ENCODE measurements around the gene SIAH3. TPM values are rescaled to one million over a fixed set of nuclear protein-coding genes. Genes with fewer than 3 reads are reported as not detected.

SIAH3 gene
- total RNA-seq, 1 donor: not detected

- Histone ChIP-seq H3K4me1 (ENCODE audit: insufficient read depth, low read length) (no peaks in the 10 kb centered on the region), H3K4me2 (ENCODE audit: insufficient read depth, low read length) (no peak overlapping the region), H3K4me3 (ENCODE audit: insufficient read depth, low read length) (no peak overlapping the region), H2AFZ (ENCODE audit: low read length) (no peak overlapping the region), H3K27ac (ENCODE audit: low read depth, low read length) (no peak overlapping the region), H3K79me2 (ENCODE audit: insufficient read depth, low read length) (no peaks in the 10 kb centered on the region), H3K27me3 (ENCODE audit: insufficient read depth, low read length) (peaks cover 19% of the 10 kb centered on the region), H3K9me3 (ENCODE audit: low read depth, low read length) (no peaks in the 10 kb centered on the region), H4K20me1 (ENCODE audit: insufficient read depth, low read length) (no peaks in the 10 kb centered on the region), H3K36me3 (ENCODE audit: insufficient read depth, low read length) (no peaks in the 10 kb centered on the region)
- no peak for TF ChIP-seq CTCF (IDR thresholded peaks at IDR 0.05; ENCODE audit: extremely low read depth, low read depth, low read length)
- no peak for DNase-seq (ENCODE audit: insufficient read length, low spot score, missing footprints)
Observed at GRCh38 chr13:45792827-45793303, 58.7 kb downstream of the SIAH3 start.

GRCh38 chr13:45788011-45788410 lies 63.5 kb downstream of the SIAH3 start:
- no peaks in the 10 kb centered on the region for H3K36me3 ChIP-seq (ENCODE audit: insufficient read depth, low read length)
- H3K9me3 ChIP-seq (ENCODE audit: low read depth, low read length): no peaks in the 10 kb centered on the region
- no peak overlapping the region for H3K4me2 ChIP-seq (ENCODE audit: insufficient read depth, low read length)
- no peak overlapping the region for H3K27ac ChIP-seq (ENCODE audit: low read depth, low read length)
- no peak for TF ChIP-seq CTCF (IDR thresholded peaks at IDR 0.05; ENCODE audit: extremely low read depth, low read depth, low read length)
- no peaks in the 10 kb centered on the region for H3K79me2 ChIP-seq (ENCODE audit: insufficient read depth, low read length)
- H4K20me1 ChIP-seq (ENCODE audit: insufficient read depth, low read length): no peaks in the 10 kb centered on the region
- no peak for DNase-seq (ENCODE audit: insufficient read length, low spot score, missing footprints)
- H3K4me3 ChIP-seq (ENCODE audit: insufficient read depth, low read length): no peak overlapping the region
- peaks cover 24% of the 10 kb centered on the region for H3K27me3 ChIP-seq (ENCODE audit: insufficient read depth, low read length)
- no peak overlapping the region for H2AFZ ChIP-seq (ENCODE audit: low read length)
- H3K4me1 ChIP-seq (ENCODE audit: insufficient read depth, low read length): no peaks in the 10 kb centered on the region

- no peaks in the 10 kb centered on the region for H3K4me1 ChIP-seq (ENCODE audit: insufficient read depth, low read length)
- no peak for TF ChIP-seq CTCF (IDR thresholded peaks at IDR 0.05; ENCODE audit: extremely low read depth, low read depth, low read length)
Observed at GRCh38 chr13:45787346-45787745, 64.2 kb downstream of the SIAH3 start.

GRCh38 chr13:45786293-45786920 lies 65.1 kb downstream of the SIAH3 start:
- H3K79me2 ChIP-seq (ENCODE audit: insufficient read depth, low read length): no peaks in the 10 kb centered on the region
- H3K27ac ChIP-seq (ENCODE audit: low read depth, low read length): no peak overlapping the region
- no peaks in the 10 kb centered on the region for H3K36me3 ChIP-seq (ENCODE audit: insufficient read depth, low read length)
- no peak overlapping the region for H3K4me2 ChIP-seq (ENCODE audit: insufficient read depth, low read length)
- no peak overlapping the region for H3K4me3 ChIP-seq (ENCODE audit: insufficient read depth, low read length)
- TF ChIP-seq CTCF (IDR thresholded peaks at IDR 0.05; ENCODE audit: extremely low read depth, low read depth, low read length): no peak
- H4K20me1 ChIP-seq (ENCODE audit: insufficient read depth, low read length): no peaks in the 10 kb centered on the region
- no peak overlapping the region for H2AFZ ChIP-seq (ENCODE audit: low read length)
- H3K9me3 ChIP-seq (ENCODE audit: low read depth, low read length): no peaks in the 10 kb centered on the region
- DNase-seq (ENCODE audit: insufficient read length, low spot score, missing footprints): no peak
- no peaks in the 10 kb centered on the region for H3K4me1 ChIP-seq (ENCODE audit: insufficient read depth, low read length)
- peaks cover 19% of the 10 kb centered on the region for H3K27me3 ChIP-seq (ENCODE audit: insufficient read depth, low read length)

More at GRCh38 chr13:45787346-45787745, 64.2 kb downstream of the SIAH3 start:
- DNase-seq (ENCODE audit: insufficient read length, low spot score, missing footprints): no peak
- H3K4me2 ChIP-seq (ENCODE audit: insufficient read depth, low read length): no peak overlapping the region
- no peak overlapping the region for H3K27ac ChIP-seq (ENCODE audit: low read depth, low read length)
- H4K20me1 ChIP-seq (ENCODE audit: insufficient read depth, low read length): no peaks in the 10 kb centered on the region
- H3K9me3 ChIP-seq (ENCODE audit: low read depth, low read length): no peaks in the 10 kb centered on the region
- H3K27me3 ChIP-seq (ENCODE audit: insufficient read depth, low read length): peaks cover 25% of the 10 kb centered on the region
- no peaks in the 10 kb centered on the region for H3K79me2 ChIP-seq (ENCODE audit: insufficient read depth, low read length)
- H3K36me3 ChIP-seq (ENCODE audit: insufficient read depth, low read length): no peaks in the 10 kb centered on the region
- no peak overlapping the region for H2AFZ ChIP-seq (ENCODE audit: low read length)
- no peak overlapping the region for H3K4me3 ChIP-seq (ENCODE audit: insufficient read depth, low read length)
